Duodenal mucosa (tissue), 2 donors: ENCODE measurements around the gene MYD88.

Experiments
- H3K27ac ChIP-seq: one replicate; pipeline ENCODE4 v1.7.0; 2013; ENCODE audit warnings: low read depth, low read length
- H3K27me3 ChIP-seq, 2 donors: one replicate each; pipeline ENCODE4 v1.7.0; 2013; ENCODE audit warnings: low read length in 2 of 2, control low read depth in 1 of 2; ENCODE audit not compliant: insufficient read depth in 2 of 2, control insufficient read depth in 1 of 2
- H3K36me3 ChIP-seq, 2 donors: one replicate each; pipeline ENCODE4 v1.7.0; 2013; ENCODE audit warnings: low read length in 2 of 2, control low read depth in 1 of 2; ENCODE audit not compliant: insufficient read depth in 2 of 2, control insufficient read depth in 1 of 2
- H3K4me1 ChIP-seq, 2 donors: one replicate each; pipeline ENCODE4 v1.7.0; 2013; ENCODE audit warnings: low read length in 2 of 2, control low read depth in 1 of 2; ENCODE audit not compliant: insufficient read depth in 2 of 2, control insufficient read depth in 1 of 2
- H3K4me3 ChIP-seq, 2 donors: one replicate each; pipeline ENCODE4 v1.7.0; 2013; ENCODE audit warnings: low read length in 2 of 2, low read depth in 1 of 2
- H3K9ac ChIP-seq, 2 donors: one replicate each; pipeline ENCODE4 v1.7.0; 2013; ENCODE audit warnings: low read length in 2 of 2, low read depth in 1 of 2
- H3K9me3 ChIP-seq, 2 donors: one replicate each; pipeline ENCODE4 v1.7.0; 2013; ENCODE audit warnings: low read length in 2 of 2, control low read depth in 1 of 2; ENCODE audit not compliant: control insufficient read depth in 1 of 2

Gene MYD88

GRCh38 chr3:38112378-38112761 lies 26.1 kb upstream of the MYD88 start:
- H3K4me3 ChIP-seq: no peak overlapping the region
- H3K9ac ChIP-seq: no peak overlapping the region

DNA sequence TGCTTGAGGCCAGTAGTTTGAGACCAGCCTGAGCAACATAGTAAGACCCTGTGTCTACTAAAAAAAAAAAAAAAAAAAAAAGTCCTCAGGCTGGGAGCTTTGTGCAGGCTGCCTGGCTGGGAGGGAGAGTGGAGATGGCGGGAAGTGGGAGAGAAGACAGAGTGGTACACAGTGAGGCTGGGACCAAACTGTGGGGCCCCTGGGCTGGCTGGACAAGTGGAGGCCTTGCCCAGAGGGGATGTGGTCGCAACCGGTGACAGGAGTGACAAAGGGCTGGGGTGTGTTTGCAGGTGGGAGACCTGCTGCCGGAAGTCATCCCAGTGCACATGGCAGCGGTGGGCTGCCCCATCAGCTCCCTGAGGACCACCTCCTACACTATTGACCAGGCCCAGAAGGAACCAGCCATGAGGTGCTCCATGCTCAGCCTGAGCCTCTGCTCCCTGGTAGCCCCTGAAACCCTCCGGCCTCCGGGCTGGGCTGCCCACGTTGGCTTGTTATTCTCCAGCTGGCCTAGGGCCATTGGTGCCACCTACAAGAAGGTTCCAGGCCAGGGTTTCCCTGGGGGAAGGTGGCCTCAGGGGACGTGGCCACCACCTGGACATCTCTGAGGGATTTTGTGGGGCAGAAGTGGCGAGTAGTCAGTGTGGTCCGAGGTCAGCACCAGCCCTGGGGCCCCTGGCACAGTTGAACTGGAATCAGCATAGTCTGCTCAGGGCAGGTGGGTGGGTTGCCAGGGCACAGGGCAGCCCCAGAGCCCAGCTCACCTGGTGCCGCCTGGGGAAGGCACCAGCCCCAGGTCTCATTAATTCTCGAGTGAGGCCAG lies 24.2 kb upstream of the MYD88 start:
- Histone ChIP-seq H3K9ac (no peak overlapping the region), H3K27ac (no peak overlapping the region), H3K27me3 (no peaks in the 10 kb centered on the region), H3K9me3 (no peaks in the 10 kb centered on the region), H3K4me1 (peaks cover 0 to 3% of the 10 kb centered on the region in 2 donors), H3K4me3 (no peak overlapping the region), H3K36me3 (peaks cover 3 to 5% of the 10 kb centered on the region in 2 donors)

More at GRCh38 chr3:38112378-38112761, 26.1 kb upstream of the MYD88 start:
- Histone ChIP-seq H3K9me3 (no peaks in the 10 kb centered on the region), H3K27me3 (no peaks in the 10 kb centered on the region), H3K36me3 (no peaks in the 10 kb centered on the region), H3K27ac (no peak overlapping the region), H3K4me1 (no peaks in the 10 kb centered on the region)

GRCh38 chr3:38114875-38115644 lies 23.4 kb upstream of the MYD88 start:
- Histone ChIP-seq H3K36me3 (peaks cover 6 to 9% of the 10 kb centered on the region in 2 donors), H3K9ac (no peak overlapping the region), H3K4me1 (peaks cover 0 to 3% of the 10 kb centered on the region in 2 donors), H3K4me3 (no peak overlapping the region), H3K27ac (no peak overlapping the region), H3K27me3 (no peaks in the 10 kb centered on the region), H3K9me3 (no peaks in the 10 kb centered on the region)

DNA sequence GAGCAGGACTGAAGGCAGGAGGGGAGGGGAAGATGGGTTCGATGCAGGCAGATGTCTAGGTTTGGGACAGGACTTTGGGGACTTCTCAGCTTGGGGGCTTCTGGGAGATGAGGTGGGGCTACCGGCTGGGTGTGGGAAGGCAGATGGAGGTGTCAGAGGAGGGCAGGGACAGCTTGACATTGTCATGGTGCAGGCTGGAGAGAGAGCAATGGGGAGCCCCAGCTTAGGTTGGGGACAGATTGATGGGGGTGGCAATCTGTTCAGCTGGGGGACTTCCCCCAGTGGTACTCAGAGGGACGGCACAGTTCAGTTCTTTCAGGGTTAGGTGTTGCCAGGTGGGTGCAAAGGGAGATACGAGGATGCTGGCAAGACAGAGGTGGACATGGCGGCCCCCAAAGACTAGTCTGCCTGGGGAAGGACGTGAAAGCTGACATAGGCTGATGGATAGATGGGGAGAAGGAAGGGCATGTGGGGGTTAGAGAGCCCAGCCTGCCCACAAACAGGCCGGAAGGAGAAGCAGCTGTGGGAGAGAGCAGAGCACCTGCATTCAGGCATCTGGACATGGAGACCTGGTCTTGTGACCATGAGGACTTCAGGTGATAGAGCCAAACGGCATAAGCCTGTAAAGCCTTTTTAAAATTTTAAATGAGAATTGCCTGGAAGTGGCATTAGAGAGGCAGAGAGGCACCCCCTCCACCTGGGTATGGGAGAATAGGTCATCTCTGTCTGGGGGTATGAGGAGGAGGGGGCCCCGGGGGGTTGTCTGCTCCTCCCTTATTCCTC lies 22.6 kb upstream of the MYD88 start:
- H3K36me3 ChIP-seq: peaks cover 14% of the 10 kb centered on the region in 2 donors
- no peak overlapping the region for H3K9ac ChIP-seq
- no peak overlapping the region for H3K27ac ChIP-seq
- no peak overlapping the region for H3K4me3 ChIP-seq
- peaks cover 0 to 3% of the 10 kb centered on the region in 2 donors for H3K4me1 ChIP-seq
- H3K27me3 ChIP-seq: no peaks in the 10 kb centered on the region
- no peaks in the 10 kb centered on the region for H3K9me3 ChIP-seq

DNA sequence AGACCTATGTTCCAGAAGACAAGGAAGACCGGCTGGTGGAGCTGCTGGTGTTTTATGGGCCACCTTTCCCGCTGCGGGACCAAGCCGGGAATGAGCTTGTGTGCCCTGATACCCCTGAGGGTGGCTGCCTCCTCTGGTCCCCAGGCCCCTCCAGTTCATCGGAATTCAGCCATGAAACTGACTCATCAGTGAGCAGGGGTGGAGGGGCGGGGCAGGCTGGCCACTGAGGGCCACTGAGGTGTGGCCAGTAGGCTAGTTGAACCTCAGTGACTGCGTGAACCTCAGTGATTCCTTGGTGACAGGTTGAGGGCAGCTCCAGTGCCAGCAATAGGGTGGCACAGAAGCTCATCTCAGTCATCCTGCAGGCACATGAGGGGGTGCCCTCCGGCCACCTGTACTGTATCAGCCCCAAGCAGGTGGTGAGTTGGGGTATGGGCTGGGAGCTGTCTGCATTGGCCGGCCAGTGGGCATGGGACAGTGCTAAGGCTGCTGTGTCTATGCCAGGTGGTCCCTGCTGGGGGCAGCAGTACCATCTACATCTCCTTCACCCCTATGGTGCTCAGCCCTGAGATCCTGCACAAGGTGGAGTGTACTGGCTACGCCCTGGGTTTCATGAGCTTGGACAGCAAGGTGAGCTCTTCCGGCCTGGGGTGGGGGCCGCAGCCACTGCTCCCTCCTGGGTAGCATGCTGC lies 21.8 kb upstream of the MYD88 start:
- Histone ChIP-seq H3K4me1 (peaks cover 0 to 3% of the 10 kb centered on the region in 2 donors), H3K4me3 (no peak overlapping the region), H3K9ac (no peak overlapping the region), H3K36me3 (peaks cover 19 to 22% of the 10 kb centered on the region in 2 donors), H3K27me3 (no peaks in the 10 kb centered on the region), H3K27ac (no peak overlapping the region), H3K9me3 (no peaks in the 10 kb centered on the region)

DNA sequence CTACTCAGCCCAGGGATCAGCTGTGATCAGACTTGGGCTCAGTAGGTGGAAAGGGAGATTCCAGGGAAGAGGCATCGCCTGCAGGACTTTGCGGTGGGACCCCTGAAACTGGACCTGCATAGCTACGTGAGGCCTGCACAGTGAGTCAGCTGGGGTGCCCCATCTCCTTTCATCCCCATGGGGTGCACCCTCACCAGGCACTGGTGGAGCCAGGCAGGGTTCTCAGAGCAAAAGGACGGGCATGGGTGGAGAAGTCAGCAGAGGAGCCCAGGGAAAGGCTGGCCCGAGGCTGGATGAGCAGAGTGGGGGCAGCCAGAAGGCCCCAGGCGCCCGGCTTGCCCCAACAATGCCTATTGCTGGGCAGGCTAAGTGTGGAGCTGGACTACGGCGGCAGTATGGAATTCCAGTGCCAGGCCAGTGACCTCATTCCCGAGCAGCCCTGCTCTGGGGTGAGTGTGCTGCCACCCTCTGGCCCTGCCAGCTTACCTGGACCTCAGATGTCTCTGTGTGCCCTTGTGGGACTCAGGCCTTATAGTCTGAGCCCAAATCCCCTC lies 21.2 kb upstream of the MYD88 start:
- Histone ChIP-seq H3K9ac (no peak overlapping the region), H3K27ac (no peak overlapping the region), H3K36me3 (peaks cover 25 to 28% of the 10 kb centered on the region in 2 donors)

DNA sequence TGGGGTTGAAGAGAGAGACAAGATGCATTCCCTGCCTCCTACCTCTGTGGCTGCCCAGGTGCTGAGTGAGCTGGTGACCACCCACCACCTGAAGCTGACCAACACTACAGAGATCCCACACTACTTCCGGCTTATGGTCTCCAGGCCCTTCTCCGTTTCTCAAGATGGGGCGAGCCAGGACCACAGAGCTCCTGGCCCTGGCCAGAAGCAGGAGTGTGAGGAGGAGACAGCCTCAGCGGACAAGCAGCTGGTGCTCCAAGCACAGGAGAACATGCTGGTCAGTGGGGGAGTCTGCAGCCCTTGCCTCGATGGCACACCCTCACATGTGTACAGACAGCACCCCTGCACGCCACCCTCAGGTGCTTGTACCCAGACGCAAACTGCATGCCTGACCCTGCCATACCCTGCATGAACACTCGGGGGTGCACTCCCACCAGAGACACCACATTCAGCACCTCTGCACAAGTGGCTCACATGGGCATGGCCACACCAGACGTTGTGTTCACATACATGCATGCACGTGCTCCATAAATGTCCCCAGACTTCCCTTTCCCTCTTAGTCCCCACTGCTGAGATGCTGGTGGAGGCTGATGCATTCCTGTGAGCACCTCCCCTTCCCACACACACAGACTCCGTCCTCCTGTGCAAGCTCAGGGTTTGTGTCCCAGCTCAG lies 20.6 kb upstream of the MYD88 start:
- H3K9ac ChIP-seq: no peak overlapping the region
- H3K4me1 ChIP-seq: peaks cover 0 to 3% of the 10 kb centered on the region in 2 donors
- H3K9me3 ChIP-seq: no peaks in the 10 kb centered on the region
- H3K36me3 ChIP-seq: peaks cover 32 to 35% of the 10 kb centered on the region in 2 donors
- no peak overlapping the region for H3K4me3 ChIP-seq
- no peaks in the 10 kb centered on the region for H3K27me3 ChIP-seq
- H3K27ac ChIP-seq: no peak overlapping the region

More for the DNA sequence above, 21.2 kb upstream of the MYD88 start:
- Histone ChIP-seq H3K9me3 (no peaks in the 10 kb centered on the region), H3K27me3 (no peaks in the 10 kb centered on the region), H3K4me1 (peaks cover 0 to 3% of the 10 kb centered on the region in 2 donors), H3K4me3 (no peak overlapping the region)

DNA sequence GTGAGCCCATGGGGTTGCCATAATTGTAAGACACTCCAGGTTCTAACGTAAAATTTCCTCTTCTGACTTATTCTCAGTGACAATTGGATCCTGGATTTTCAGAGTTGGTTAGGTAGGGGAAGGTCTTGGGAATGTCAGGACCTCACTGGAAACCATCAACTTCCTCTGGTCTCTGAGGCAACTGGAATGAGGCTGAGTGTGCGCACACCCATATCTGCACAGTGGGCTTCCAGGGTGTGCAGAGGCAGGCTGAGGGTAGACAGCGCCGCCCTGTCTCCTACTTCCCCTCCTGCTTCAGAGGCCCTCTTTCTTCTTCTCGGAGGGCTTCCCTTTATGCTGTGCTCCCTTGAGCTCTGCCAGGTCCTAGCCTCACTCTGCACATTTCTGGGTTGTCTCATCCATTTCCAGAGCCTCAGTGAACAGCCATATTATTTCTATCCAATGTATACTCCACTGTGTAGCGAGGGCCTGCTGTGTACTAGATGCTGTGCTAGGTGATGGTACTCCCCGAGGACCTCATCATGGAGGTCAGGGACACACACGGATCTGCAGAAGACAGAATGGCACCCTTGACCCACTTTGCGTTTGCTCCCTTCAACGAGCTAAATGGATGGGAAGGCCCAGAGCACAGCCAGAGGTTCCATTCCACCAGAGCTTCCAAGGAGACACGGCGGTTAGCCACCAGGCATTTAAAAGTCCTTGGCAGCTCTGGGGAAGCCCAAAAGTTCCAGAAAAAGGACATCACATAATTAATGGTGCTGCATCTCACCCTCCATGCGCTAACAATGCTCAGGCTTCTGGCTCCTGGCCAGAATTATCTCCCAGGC lies 19.8 kb upstream of the MYD88 start:
- H3K4me1 ChIP-seq: peaks cover 0 to 3% of the 10 kb centered on the region in 2 donors
- H3K27ac ChIP-seq: no peak overlapping the region
- H3K36me3 ChIP-seq: peaks cover 35 to 39% of the 10 kb centered on the region in 2 donors
- H3K27me3 ChIP-seq: no peaks in the 10 kb centered on the region
- no peak overlapping the region for H3K9ac ChIP-seq
- no peaks in the 10 kb centered on the region for H3K9me3 ChIP-seq
- H3K4me3 ChIP-seq: no peak overlapping the region
